NOMO-1 treated with dmso at 0.1 percent for 144 hours (cell line): Measurements from ENCODE around the gene RFX6.

Source experiments
- DNase-seq: peaks from one replicate; lab custom pipeline; 2025; ENCODE audit not compliant: unreplicated experiment; lab: John Stamatoyannopoulos, UW

The RFX6 gene

GRCh38 chr6:116888732-116889360, 11.8 kb downstream of the RFX6 start:
- no peak for DNase-seq

- no peak for DNase-seq
Observed at GRCh38 chr6:116894669-116895068, 17.6 kb downstream of the RFX6 start.

- no peak for DNase-seq
Observed at GRCh38 chr6:116895935-116896334, 18.9 kb downstream of the RFX6 start.

- DNase-seq, result no peak
Observed at GRCh38 chr6:116902634-116903033, 25.6 kb downstream of the RFX6 start.

GRCh38 chr6:116922853-116923548, 46.0 kb downstream of the RFX6 start:
- no peak for DNase-seq

GRCh38 chr6:116924245-116924644, 47.2 kb downstream of the RFX6 start:
- no peak for DNase-seq

GRCh38 chr6:116925088-116925794, 48.2 kb downstream of the RFX6 start:
- DNase-seq, result no peak

GRCh38 chr6:116928677-116929076, 51.6 kb downstream of the RFX6 start:
- no peak for DNase-seq

GRCh38 chr6:116929825-116930224, 52.8 kb downstream of the RFX6 start:
- no peak for DNase-seq

- DNase-seq, result no peak
Observed at GRCh38 chr6:116931456-116931855, 54.4 kb downstream of the RFX6 start.

GRCh38 chr6:116932496-116932895, 55.5 kb downstream of the RFX6 start:
- DNase-seq, result no peak

- no peak for DNase-seq
Observed at GRCh38 chr6:116933485-116933884, 56.4 kb downstream of the RFX6 start.

GRCh38 chr6:116938305-116938704, 61.3 kb downstream of the RFX6 start:
- no peak for DNase-seq

- DNase-seq, result no peak
Observed at GRCh38 chr6:116941727-116942126, 64.7 kb downstream of the RFX6 start.

- DNase-seq, result no peak
Observed at GRCh38 chr6:116945809-116946208, 68.8 kb downstream of the RFX6 start.

- no peak for DNase-seq
Observed at GRCh38 chr6:116948533-116949304, 71.7 kb downstream of the RFX6 start.

GRCh38 chr6:116949964-116950363, 72.9 kb downstream of the RFX6 start:
- no peak for DNase-seq

- no peak for DNase-seq
Observed at GRCh38 chr6:116954335-116954734, 77.3 kb downstream of the RFX6 start.

- no peak for DNase-seq
Observed at GRCh38 chr6:116954938-116955337, 77.9 kb downstream of the RFX6 start.

GRCh38 chr6:116955773-116956172, 78.7 kb downstream of the RFX6 start:
- DNase-seq, result no peak

- DNase-seq, result no peak
Observed at GRCh38 chr6:116963972-116964371, 86.9 kb downstream of the RFX6 start.
